ENCODE data around the gene EMCN.
"Not testable (repeated sequence)": the region's sequence is repeated elsewhere in the genome, so short reads cannot be mapped to it uniquely, and the experiment has no call there.

The EMCN gene

DNA sequence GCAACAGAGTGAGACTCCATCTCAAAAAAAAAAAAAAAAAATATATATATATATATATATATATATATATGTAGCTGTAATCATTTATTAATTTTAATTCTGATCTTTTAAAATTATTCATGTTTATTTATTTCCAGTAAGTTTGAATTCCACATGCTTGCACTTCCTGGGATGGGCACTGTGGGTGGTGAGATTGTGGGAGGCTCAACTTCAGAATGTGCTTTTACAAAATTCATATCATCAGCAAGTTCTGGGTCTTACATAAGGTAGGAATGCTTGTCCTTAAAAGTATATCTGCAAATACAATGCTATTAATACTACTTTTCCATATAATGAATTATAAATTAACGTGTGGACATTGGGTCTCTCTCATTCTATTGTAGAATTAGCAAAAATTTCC is 156.5 kb downstream of the EMCN start:
- Histone ChIP-seq H3K4me1 (ENCODE audit: insufficient read depth, insufficient read length) (no peaks in the 10 kb centered on the region), H3K36me3 (ENCODE audit: insufficient read depth, insufficient read length, low read length) (no peaks in the 10 kb centered on the region), H3K9ac (ENCODE audit: insufficient read length, low read depth) (no peak overlapping the region), H3K27me3 (ENCODE audit: insufficient read depth, insufficient read length) (no peaks in the 10 kb centered on the region), H3K9me3 (ENCODE audit: insufficient read depth, low read length) (peaks cover 7% of the 10 kb centered on the region; the same call in 1 of the 2 replicates), H3K4me3 (ENCODE audit: insufficient read length, low read depth) (no peak overlapping the region)
- DNase-seq (ENCODE audit: low read depth, low spot score), result no peak
- TF ChIP-seq ZNF274 (IDR thresholded peaks at IDR 0.05; ENCODE audit: low read depth, low read length), result no peak
- TF ChIP-seq SUZ12 (IDR thresholded peaks at IDR 0.05; ENCODE audit: extremely low read depth, insufficient read depth, insufficient read length), result no peak
- TF ChIP-seq YY1 (IDR thresholded peaks at IDR 0.05; ENCODE audit: insufficient read depth, insufficient read length), result no peak

DNA sequence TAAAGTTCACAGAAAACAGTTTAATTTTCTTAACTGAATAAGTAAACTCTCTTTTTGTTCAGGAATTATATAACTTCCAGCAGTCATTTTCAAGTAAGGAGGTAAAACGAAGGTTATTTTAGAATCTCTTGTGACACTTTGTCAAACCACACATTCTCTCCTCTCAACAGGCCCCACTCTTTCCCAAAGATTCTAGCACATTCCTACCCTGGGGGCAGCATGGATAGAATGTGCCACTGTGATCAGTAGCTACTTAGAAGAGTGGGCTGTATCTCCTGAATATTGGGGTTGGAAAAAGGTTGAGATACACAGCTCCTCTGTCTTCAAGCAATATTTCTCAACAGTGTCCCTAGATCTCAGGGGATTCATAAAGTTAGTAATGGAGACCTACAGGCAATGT is 157.6 kb downstream of the EMCN start:
- no peak for TF ChIP-seq YY1 (IDR thresholded peaks at IDR 0.05; ENCODE audit: insufficient read depth, insufficient read length)
- no peak for TF ChIP-seq SUZ12 (IDR thresholded peaks at IDR 0.05; ENCODE audit: extremely low read depth, insufficient read depth, insufficient read length)
- TF ChIP-seq ZNF274 (IDR thresholded peaks at IDR 0.05; ENCODE audit: low read depth, low read length), result no peak
- no peak for DNase-seq (ENCODE audit: low read depth, low spot score)
- Histone ChIP-seq H3K4me3 (ENCODE audit: insufficient read length, low read depth) (no peak overlapping the region), H3K36me3 (ENCODE audit: insufficient read depth, insufficient read length, low read length) (no peaks in the 10 kb centered on the region), H3K9me3 (ENCODE audit: insufficient read depth, low read length) (peaks cover 7% of the 10 kb centered on the region; the same call in 1 of the 2 replicates), H3K9ac (ENCODE audit: insufficient read length, low read depth) (no peak overlapping the region), H3K27me3 (ENCODE audit: insufficient read depth, insufficient read length) (no peaks in the 10 kb centered on the region), H3K4me1 (ENCODE audit: insufficient read depth, insufficient read length) (no peaks in the 10 kb centered on the region)

DNA sequence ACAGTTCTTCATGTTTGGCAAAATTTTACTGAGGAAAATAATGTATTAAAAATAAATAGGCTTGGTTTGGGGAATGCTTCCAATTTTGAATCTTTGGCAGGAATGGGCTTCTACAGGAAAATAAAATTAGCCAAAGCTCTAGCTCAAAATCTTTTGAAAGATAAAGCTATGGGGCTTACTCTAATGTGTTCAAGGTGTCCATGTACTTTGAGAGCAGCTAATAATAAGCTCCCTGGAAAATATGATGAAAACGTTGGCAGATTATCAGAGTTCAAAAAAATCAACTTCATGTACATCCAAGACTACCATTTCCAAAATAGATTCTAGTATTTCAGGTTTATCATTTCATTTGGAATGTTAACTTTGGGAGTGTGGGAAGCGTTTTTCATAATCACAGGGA is 158.4 kb downstream of the EMCN start:
- DNase-seq (ENCODE audit: low read depth, low spot score), result no peak
- TF ChIP-seq ZNF274 (IDR thresholded peaks at IDR 0.05; ENCODE audit: low read depth, low read length), result no peak
- no peak for TF ChIP-seq SUZ12 (IDR thresholded peaks at IDR 0.05; ENCODE audit: extremely low read depth, insufficient read depth, insufficient read length)
- TF ChIP-seq YY1 (IDR thresholded peaks at IDR 0.05; ENCODE audit: insufficient read depth, insufficient read length), result no peak
- peaks cover 7% of the 10 kb centered on the region; the same call in 1 of the 2 replicates for H3K9me3 ChIP-seq (ENCODE audit: insufficient read depth, low read length)
- no peaks in the 10 kb centered on the region for H3K36me3 ChIP-seq (ENCODE audit: insufficient read depth, insufficient read length, low read length)
- no peaks in the 10 kb centered on the region for H3K27me3 ChIP-seq (ENCODE audit: insufficient read depth, insufficient read length)
- H3K9ac ChIP-seq (ENCODE audit: insufficient read length, low read depth), result no peak overlapping the region
- no peaks in the 10 kb centered on the region for H3K4me1 ChIP-seq (ENCODE audit: insufficient read depth, insufficient read length)
- H3K4me3 ChIP-seq (ENCODE audit: insufficient read length, low read depth), result no peak overlapping the region

DNA sequence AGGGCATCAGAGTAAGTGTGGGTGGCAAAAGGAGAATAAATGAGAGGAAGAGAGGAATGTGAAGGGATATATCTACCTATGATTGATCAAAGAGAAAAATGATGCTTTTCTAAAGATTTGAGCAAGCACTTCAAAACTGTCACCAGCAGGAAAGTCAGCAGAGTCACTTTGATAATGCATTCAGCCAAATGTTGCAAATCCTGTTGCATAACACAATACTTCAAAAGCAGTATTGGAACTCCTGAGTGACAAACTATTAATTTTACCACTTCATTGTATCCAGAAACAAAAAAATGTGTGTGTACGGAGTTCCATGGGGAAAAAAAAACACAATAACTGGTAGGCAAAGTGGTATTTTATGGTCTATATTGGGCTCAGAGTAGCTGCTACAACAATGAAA is 160.3 kb downstream of the EMCN start:
- no peak overlapping the region for H3K9ac ChIP-seq (ENCODE audit: insufficient read length, low read depth)
- TF ChIP-seq SUZ12 (IDR thresholded peaks at IDR 0.05; ENCODE audit: extremely low read depth, insufficient read depth, insufficient read length) (no peak), ZNF274 (IDR thresholded peaks at IDR 0.05; ENCODE audit: low read depth, low read length) (no peak)
- H3K4me1 ChIP-seq (ENCODE audit: insufficient read depth, insufficient read length), result no peaks in the 10 kb centered on the region
- no peak overlapping the region for H3K4me3 ChIP-seq (ENCODE audit: insufficient read length, low read depth)
- H3K27me3 ChIP-seq (ENCODE audit: insufficient read depth, insufficient read length), result no peaks in the 10 kb centered on the region
- H3K36me3 ChIP-seq (ENCODE audit: insufficient read depth, insufficient read length, low read length), result no peaks in the 10 kb centered on the region
- peaks cover 7% of the 10 kb centered on the region; the same call in 1 of the 2 replicates for H3K9me3 ChIP-seq (ENCODE audit: insufficient read depth, low read length)
- DNase-seq (ENCODE audit: low read depth, low spot score), result no peak

DNA sequence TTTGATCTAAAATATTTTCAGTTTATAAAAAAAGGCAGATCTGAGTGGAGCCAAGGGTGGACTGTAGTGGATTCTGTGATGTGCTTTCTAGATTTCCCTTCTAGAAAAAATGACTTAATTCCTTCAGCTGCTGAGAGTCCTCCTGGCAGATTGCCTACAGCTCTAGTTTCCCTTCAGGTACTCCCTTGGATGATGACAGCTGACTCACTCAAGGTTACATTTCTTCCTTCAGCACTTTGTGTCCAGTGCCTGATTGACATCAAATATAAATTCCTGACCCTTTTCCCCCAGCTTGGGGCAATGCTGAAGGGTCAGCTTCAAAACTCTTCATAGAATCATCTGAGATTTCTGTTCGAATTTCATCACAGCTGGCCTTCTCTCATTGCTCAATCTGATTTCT is 161.7 kb downstream of the EMCN start:
- Histone ChIP-seq H3K36me3 (ENCODE audit: insufficient read depth, insufficient read length, low read length) (no peaks in the 10 kb centered on the region), H3K4me1 (ENCODE audit: insufficient read depth, insufficient read length) (no peaks in the 10 kb centered on the region), H3K9me3 (ENCODE audit: insufficient read depth, low read length) (peaks cover 7% of the 10 kb centered on the region; the same call in 1 of the 2 replicates), H3K4me3 (ENCODE audit: insufficient read length, low read depth) (no peak overlapping the region), H3K9ac (ENCODE audit: insufficient read length, low read depth) (no peak overlapping the region), H3K27me3 (ENCODE audit: insufficient read depth, insufficient read length) (no peaks in the 10 kb centered on the region)
- TF ChIP-seq ZNF274 (IDR thresholded peaks at IDR 0.05; ENCODE audit: low read depth, low read length) (no peak), YY1 (IDR thresholded peaks at IDR 0.05; ENCODE audit: insufficient read depth, insufficient read length) (no peak)
- no peak for DNase-seq (ENCODE audit: low read depth, low spot score)

DNA sequence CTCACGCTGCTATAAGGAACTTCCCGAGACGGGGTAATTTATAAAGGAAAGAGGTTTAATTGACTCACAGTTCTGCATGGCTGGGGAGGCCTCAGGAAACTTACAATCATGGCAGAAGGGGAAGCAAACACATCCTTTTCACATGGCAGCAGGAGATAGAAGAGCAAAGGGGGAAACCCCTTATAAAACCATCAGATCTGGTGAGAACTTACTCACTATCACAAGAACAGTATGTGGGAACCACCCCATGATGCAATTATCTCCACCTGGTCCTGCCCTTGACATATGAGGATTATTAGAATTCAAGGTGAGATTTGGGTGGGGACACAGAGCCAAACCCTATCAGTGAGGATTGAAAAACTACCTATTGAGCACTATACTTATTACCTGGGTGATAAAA is 165.5 kb downstream of the EMCN start:
- H3K4me3 ChIP-seq (ENCODE audit: insufficient read length, low read depth); H3K27me3 ChIP-seq (ENCODE audit: insufficient read depth, insufficient read length); H3K9ac ChIP-seq (ENCODE audit: insufficient read length, low read depth); H3K4me1 ChIP-seq (ENCODE audit: insufficient read depth, insufficient read length); H3K36me3 ChIP-seq (ENCODE audit: insufficient read depth, insufficient read length, low read length); DNase-seq (ENCODE audit: low read depth, low spot score); H3K9me3 ChIP-seq (ENCODE audit: insufficient read depth, low read length): not testable (repeated sequence)

DNA sequence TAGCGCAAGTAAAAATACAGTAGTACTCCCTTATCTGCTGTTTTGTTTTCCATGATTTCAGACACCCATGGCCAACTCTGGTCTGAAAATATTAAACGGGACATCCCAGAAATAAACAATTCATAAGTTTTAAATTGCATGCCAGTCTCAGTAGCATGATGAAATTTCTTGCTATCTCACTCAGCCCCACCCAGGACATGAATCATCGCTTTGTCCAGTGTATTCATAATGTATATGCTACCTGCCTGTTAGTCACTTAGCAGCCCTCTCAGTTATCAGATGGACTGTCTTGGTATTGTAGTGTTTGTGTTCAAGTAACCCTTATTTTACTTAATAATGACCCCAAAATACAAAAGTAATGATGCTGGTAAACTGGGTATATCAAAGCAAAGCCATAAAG is 169.3 kb downstream of the EMCN start:
- no peak for TF ChIP-seq SUZ12 (IDR thresholded peaks at IDR 0.05; ENCODE audit: extremely low read depth, insufficient read depth, insufficient read length)
- TF ChIP-seq YY1 (IDR thresholded peaks at IDR 0.05; ENCODE audit: insufficient read depth, insufficient read length), result no peak
- TF ChIP-seq ZNF274 (IDR thresholded peaks at IDR 0.05; ENCODE audit: low read depth, low read length), result no peak
- Histone ChIP-seq H3K4me3 (ENCODE audit: insufficient read length, low read depth) (no peak overlapping the region), H3K9me3 (ENCODE audit: insufficient read depth, low read length) (no peaks in the 10 kb centered on the region), H3K4me1 (ENCODE audit: insufficient read depth, insufficient read length) (no peaks in the 10 kb centered on the region), H3K9ac (ENCODE audit: insufficient read length, low read depth) (no peak overlapping the region), H3K27me3 (ENCODE audit: insufficient read depth, insufficient read length) (no peaks in the 10 kb centered on the region), H3K36me3 (ENCODE audit: insufficient read depth, insufficient read length, low read length) (no peaks in the 10 kb centered on the region)
- no peak for DNase-seq (ENCODE audit: low read depth, low spot score)

DNA sequence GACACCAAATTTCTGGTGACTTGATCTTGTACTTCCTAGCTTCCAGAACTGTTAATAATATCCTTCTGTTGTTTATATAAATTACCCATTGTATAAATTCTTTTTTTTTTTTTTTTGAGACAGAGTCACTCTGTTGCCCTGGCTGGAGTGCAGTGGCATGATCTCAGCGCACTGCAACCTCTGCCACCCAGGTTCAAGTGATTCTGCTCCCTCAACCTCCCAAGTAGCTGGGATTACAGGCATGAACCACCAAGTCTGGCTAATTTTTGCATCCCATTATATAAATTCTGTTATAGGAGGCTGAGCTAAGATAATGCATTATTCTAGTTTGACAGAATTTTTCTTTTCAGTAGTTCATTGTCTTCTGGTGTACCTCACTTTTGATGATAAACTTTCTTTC is 170.6 kb downstream of the EMCN start:
- DNase-seq (ENCODE audit: low read depth, low spot score), result no peak
- H3K9me3 ChIP-seq (ENCODE audit: insufficient read depth, low read length), result no peaks in the 10 kb centered on the region
- TF ChIP-seq SUZ12 (IDR thresholded peaks at IDR 0.05; ENCODE audit: extremely low read depth, insufficient read depth, insufficient read length) (no peak), YY1 (IDR thresholded peaks at IDR 0.05; ENCODE audit: insufficient read depth, insufficient read length) (no peak), ZNF274 (IDR thresholded peaks at IDR 0.05; ENCODE audit: low read depth, low read length) (no peak)
- H3K27me3 ChIP-seq (ENCODE audit: insufficient read depth, insufficient read length), result no peaks in the 10 kb centered on the region
- no peak overlapping the region for H3K4me3 ChIP-seq (ENCODE audit: insufficient read length, low read depth)
- H3K9ac ChIP-seq (ENCODE audit: insufficient read length, low read depth), result no peak overlapping the region
- no peaks in the 10 kb centered on the region for H3K36me3 ChIP-seq (ENCODE audit: insufficient read depth, insufficient read length, low read length)
- no peaks in the 10 kb centered on the region for H3K4me1 ChIP-seq (ENCODE audit: insufficient read depth, insufficient read length)

All from NT2/D1 (cell line).